ENCODE measurements around the gene RASL11A.
A peak's percentile ranks its signal among the peaks of the same experiment; 100 is the strongest.
"Not testable (repeated sequence)": the region's sequence is repeated elsewhere in the genome, so short reads cannot be mapped to it uniquely, and the experiment has no call there.

The RASL11A gene

GRCh38 chr13:27270594-27271520 is at the start of gene RASL11A:
Gene RASL11A (plus strand): TSS chr13:27270830. CDS start chr13:27270945, 115 bp downstream.
- peak; percentile 49 for DNase-seq (ENCODE audit: low read depth)
- peak within 1 kb of the TSS; percentile 63 for H3K4me3 ChIP-seq (ENCODE audit: low read length)
- peak; percentile 69 for TF ChIP-seq CTCF (conservative IDR thresholded peaks at IDR 0.05; ENCODE audit: low read depth, low read length)

GRCh38 chr13:27222100-27222499 is 48.5 kb upstream of the RASL11A start:
- H3K4me3 ChIP-seq (ENCODE audit: low read length); DNase-seq (ENCODE audit: low read depth): not testable (repeated sequence)

GRCh38 chr13:27226991-27227390 is 43.6 kb upstream of the RASL11A start:
- H3K4me3 ChIP-seq (ENCODE audit: low read length): no peak overlapping the region
- DNase-seq (ENCODE audit: low read depth): no peak
- TF ChIP-seq CTCF (conservative IDR thresholded peaks at IDR 0.05; ENCODE audit: low read depth, low read length): no peak

- no peak for TF ChIP-seq CTCF (conservative IDR thresholded peaks at IDR 0.05; ENCODE audit: low read depth, low read length)
- H3K4me3 ChIP-seq (ENCODE audit: low read length): no peak overlapping the region
- no peak for DNase-seq (ENCODE audit: low read depth)
Observed at GRCh38 chr13:27228131-27228530, 42.5 kb upstream of the RASL11A start.

GRCh38 chr13:27229642-27230041 is 41.0 kb upstream of the RASL11A start:
- no peak for TF ChIP-seq CTCF (conservative IDR thresholded peaks at IDR 0.05; ENCODE audit: low read depth, low read length)
- H3K4me3 ChIP-seq (ENCODE audit: low read length): no peak overlapping the region
- no peak for DNase-seq (ENCODE audit: low read depth)

- no peak for TF ChIP-seq CTCF (conservative IDR thresholded peaks at IDR 0.05; ENCODE audit: low read depth, low read length)
- H3K4me3 ChIP-seq (ENCODE audit: low read length): no peak overlapping the region
- DNase-seq (ENCODE audit: low read depth): no peak
Observed at GRCh38 chr13:27233964-27234363, 36.7 kb upstream of the RASL11A start.

GRCh38 chr13:27236478-27236877 is 34.2 kb upstream of the RASL11A start:
- no peak overlapping the region for H3K4me3 ChIP-seq (ENCODE audit: low read length)
- TF ChIP-seq CTCF (conservative IDR thresholded peaks at IDR 0.05; ENCODE audit: low read depth, low read length): no peak
- DNase-seq (ENCODE audit: low read depth): no peak
